MM.1S (cell line): Measurements from ENCODE around the gene TMSB4X.

Source experiments
- DNase-seq: peaks from one replicate; pipeline ENCODE4 v3.0.0-alpha.2; 2015
- H2AFZ ChIP-seq: fragments of 300-600 bp; sonication (generic); 2 replicates; pipeline ENCODE4 v1.6.0; 2016; ENCODE audit warnings: antibody characterized with exemption, low read length
- H3F3A ChIP-seq: fragments of 300-600 bp; sonication (generic); 2 replicates; pipeline ENCODE4 v1.6.1; 2016; ENCODE audit warnings: mild to moderate bottlenecking, antibody characterized with exemption, low read length, moderate library complexity, mixed read lengths; ENCODE audit not compliant: insufficient read depth
- H3K27ac ChIP-seq: fragments of 300-600 bp; sonication (generic); 2 replicates; pipeline ENCODE4 v1.5.1; 2016; ENCODE audit warnings: mild to moderate bottlenecking, low read length
- H3K27me3 ChIP-seq: fragments of 300-600 bp; sonication (generic); replicated peaks from 2 replicates; pipeline ENCODE4 v1.6.0; 2016; ENCODE audit warnings: low read length; ENCODE audit not compliant: insufficient read depth
- H3K36me3 ChIP-seq: fragments of 300-600 bp; sonication (generic); replicated peaks from 2 replicates; pipeline ENCODE4 v1.6.1; 2016; ENCODE audit warnings: mild to moderate bottlenecking, low read length, mixed read lengths; ENCODE audit not compliant: insufficient read depth
- H3K4me1 ChIP-seq: fragments of 300-600 bp; sonication (generic); 2 replicates; pipeline ENCODE4 v1.6.1; 2016; ENCODE audit warnings: low read length, mixed read lengths
- H3K4me2 ChIP-seq: fragments of 300-600 bp; sonication (generic); 2 replicates; pipeline ENCODE4 v1.6.0; 2016; ENCODE audit warnings: low read depth, low read length
- H3K4me3 ChIP-seq: fragments of 300-600 bp; sonication (generic); 2 replicates; pipeline ENCODE4 v1.5.1; 2016; ENCODE audit warnings: low read length, mixed read lengths
- H3K79me2 ChIP-seq: fragments of 300-600 bp; sonication (generic); 2 replicates; pipeline ENCODE4 v1.6.1; 2016; ENCODE audit warnings: mixed run types, low read length, mixed read lengths
- H3K9ac ChIP-seq: fragments of 300-600 bp; sonication (generic); 2 replicates; pipeline ENCODE4 v1.6.1; 2016; ENCODE audit warnings: low read length, mixed read lengths
- H3K9me2 ChIP-seq: fragments of 300-600 bp; sonication (generic); replicated peaks from 2 replicates; pipeline ENCODE4 v1.6.1; 2016; ENCODE audit warnings: mild to moderate bottlenecking, low read length, mixed read lengths; ENCODE audit not compliant: insufficient read depth
- H3K9me3 ChIP-seq: fragments of 300-600 bp; sonication (generic); replicated peaks from 2 replicates; pipeline ENCODE4 v1.6.1; 2016; ENCODE audit warnings: mild to moderate bottlenecking, low read length, mixed read lengths; ENCODE audit not compliant: insufficient read depth
- H4K20me1 ChIP-seq: fragments of 300-600 bp; sonication (generic); 2 replicates; pipeline ENCODE4 v1.6.1; 2016; ENCODE audit warnings: mild to moderate bottlenecking, low read length, moderate library complexity, mixed read lengths; ENCODE audit not compliant: insufficient read depth
- CTCF ChIP-seq: fragments of 300-600 bp; sonication (generic); IDR thresholded peaks from 2 replicates; pipeline ENCODE4 v1.5.1; 2016; ENCODE audit warnings: antibody characterized with exemption, low read length, mixed read lengths
- EZH2 ChIP-seq: fragments of 300-600 bp; sonication (generic); optimal IDR thresholded peaks from 2 replicates; pipeline ENCODE3; 2017; ENCODE audit warnings: low read depth, mild to moderate bottlenecking, antibody characterized with exemption, low read length, mixed read lengths
- EZH2phosphoT487 ChIP-seq: fragments of 300-600 bp; sonication (generic); IDR thresholded peaks from 2 replicates; pipeline ENCODE4 v1.6.1; 2018; ENCODE audit warnings: antibody characterized with exemption, low read length

The TMSB4X gene

GRCh38 chrX:13023979-13024378 lies 49.1 kb downstream of the TMSB4X start:
- Histone ChIP-seq H3K36me3 (no peaks in the 10 kb centered on the region), H3F3A (no peaks in the 10 kb centered on the region), H3K79me2 (no peaks in the 10 kb centered on the region), H2AFZ (no peak overlapping the region), H3K27ac (no peak overlapping the region), H3K27me3 (no peaks in the 10 kb centered on the region), H4K20me1 (no peaks in the 10 kb centered on the region), H3K4me1 (no peaks in the 10 kb centered on the region), H3K9ac (no peak overlapping the region), H3K9me3 (no peaks in the 10 kb centered on the region), H3K9me2 (no peaks in the 10 kb centered on the region), H3K4me3 (no peak overlapping the region), H3K4me2 (no peak overlapping the region)
- TF ChIP-seq EZH2 (no peak), EZH2phosphoT487 (no peak), CTCF (no peak)
- DNase-seq = no peak

GRCh38 chrX:13024986-13025385 lies 50.1 kb downstream of the TMSB4X start:
- no peak overlapping the region for H3K9ac ChIP-seq
- H3K9me2 ChIP-seq = no peaks in the 10 kb centered on the region
- H3F3A ChIP-seq = no peaks in the 10 kb centered on the region
- no peak for TF ChIP-seq EZH2
- TF ChIP-seq CTCF = no peak
- H3K4me1 ChIP-seq = no peaks in the 10 kb centered on the region
- H3K4me3 ChIP-seq = no peak overlapping the region
- no peak overlapping the region for H2AFZ ChIP-seq
- DNase-seq = no peak
- H3K9me3 ChIP-seq = no peaks in the 10 kb centered on the region
- no peak overlapping the region for H3K27ac ChIP-seq
- no peak overlapping the region for H3K4me2 ChIP-seq
- no peaks in the 10 kb centered on the region for H3K79me2 ChIP-seq
- H3K36me3 ChIP-seq = no peaks in the 10 kb centered on the region
- H3K27me3 ChIP-seq = no peaks in the 10 kb centered on the region
- H4K20me1 ChIP-seq = no peaks in the 10 kb centered on the region
